ENCODE results near the gene EPOP. TPM values are rescaled to one million over a fixed set of nuclear protein-coding genes. Genes with fewer than 3 reads are reported as not detected.

EPOP gene
- total RNA-seq, 1 experiment from 2014 or later, result 20.4 TPM

Other genes with a start within 250 kb of the EPOP start
- 1.4 and 2.3 TPM in 2 replicates for gene ARHGAP23, start 246.5 kb downstream of the EPOP start, total RNA-seq (2014; rRNA removed; shearing (Covaris generic); ENCODE audit: low replicate concordance)
- 2.3 and 5.5 TPM in 2 replicates for gene SRCIN1, start 69.0 kb downstream of the EPOP start, total RNA-seq (2014; rRNA removed; shearing (Covaris generic); ENCODE audit: low replicate concordance)
- 22.8 and 27.9 TPM in 2 replicates for gene MLLT6, start 30.3 kb upstream of the EPOP start, total RNA-seq (2014; rRNA removed; shearing (Covaris generic); ENCODE audit: low replicate concordance)
- gene CISD3, start 55.4 kb upstream of the EPOP start, total RNA-seq (2014; rRNA removed; shearing (Covaris generic); ENCODE audit: low replicate concordance), result 13.0 and 23.0 TPM in 2 replicates
- 0.88 and 7.0 TPM in 2 replicates for gene PCGF2, start 73.4 kb upstream of the EPOP start, total RNA-seq (2014; rRNA removed; shearing (Covaris generic); ENCODE audit: low replicate concordance)
- gene PSMB3, start 77.8 kb upstream of the EPOP start, total RNA-seq (2014; rRNA removed; shearing (Covaris generic); ENCODE audit: low replicate concordance), result 364 and 410 TPM in 2 replicates
- 50.6 and 89.8 TPM in 2 replicates for gene PIP4K2B, start 124.6 kb upstream of the EPOP start, total RNA-seq (2014; rRNA removed; shearing (Covaris generic); ENCODE audit: low replicate concordance)
- 15.2 and 21.9 TPM in 2 replicates for gene CWC25, start 150.4 kb upstream of the EPOP start, total RNA-seq (2014; rRNA removed; shearing (Covaris generic); ENCODE audit: low replicate concordance)
- 1,156 and 1,210 TPM in 2 replicates for gene RPL23, start 178.8 kb upstream of the EPOP start, total RNA-seq (2014; rRNA removed; shearing (Covaris generic); ENCODE audit: low replicate concordance)
- 310 and 333 TPM in 2 replicates for gene LASP1, start 195.1 kb upstream of the EPOP start, total RNA-seq (2014; rRNA removed; shearing (Covaris generic); ENCODE audit: low replicate concordance)

All from Caki2 (cell line).